Stimulated activated CD4-positive, alpha-beta T cell treated with anti-CD3 and anti-CD28 coated beads, TNF-alpha, amount 100 ng/mL, for 1 hour (primary cell): Measurements from ENCODE around the gene LIG1.
"Not testable (repeated sequence)": the region's sequence is repeated elsewhere in the genome, so short reads cannot be mapped to it uniquely, and the experiment has no call there.

Experiments
- DNase-seq, 3 donors: peaks; one replicate each; pipeline ENCODE4 v3.0.0-alpha.2; 2020; ENCODE audit warnings: low read depth in 3 of 3, low spot score in 1 of 3

Gene LIG1

DNA sequence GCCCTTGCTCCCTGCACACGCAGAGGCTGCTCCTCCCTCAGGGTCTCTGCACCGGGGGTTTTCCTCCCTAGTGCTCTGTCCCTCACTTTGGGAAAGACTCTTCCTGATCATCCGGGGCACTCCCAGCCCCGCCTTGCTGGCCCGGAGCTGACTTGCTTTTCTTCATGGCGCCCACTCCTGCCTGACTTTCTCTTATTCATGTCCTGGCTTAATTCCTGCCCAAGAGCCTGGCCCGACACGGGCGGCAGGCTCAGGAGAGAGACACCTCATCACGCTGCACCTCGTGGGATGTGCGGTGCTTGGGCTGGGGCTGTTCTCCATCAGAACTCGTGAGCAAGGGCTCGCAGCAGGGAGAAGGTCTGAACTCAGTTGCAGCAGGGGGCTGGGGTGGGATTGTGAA lies 47.7 kb downstream of the LIG1 start:
- DNase-seq, result no peak

DNA sequence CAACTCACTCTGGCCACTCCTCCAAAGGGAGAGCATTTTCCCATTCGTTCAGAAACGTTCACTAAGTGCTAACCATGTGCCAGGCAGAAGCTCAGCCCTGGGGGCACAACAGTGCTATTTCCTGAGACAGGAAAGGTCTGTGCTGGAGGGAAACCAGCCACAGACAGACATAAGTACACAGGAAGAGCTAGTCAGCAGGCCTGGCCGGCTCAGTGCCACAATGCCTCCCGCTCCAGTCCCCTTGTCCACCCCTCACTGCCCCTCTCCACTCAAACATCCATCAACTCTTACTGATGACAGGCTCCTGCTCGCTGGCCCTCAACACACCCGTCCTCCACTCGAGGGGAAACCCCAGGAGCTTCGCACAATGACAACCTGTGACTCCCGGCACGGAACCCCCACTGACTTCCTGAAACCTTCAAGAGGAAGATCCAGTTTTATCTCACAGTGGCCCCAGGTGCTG lies 48.2 kb downstream of the LIG1 start:
- no peak for DNase-seq

DNA sequence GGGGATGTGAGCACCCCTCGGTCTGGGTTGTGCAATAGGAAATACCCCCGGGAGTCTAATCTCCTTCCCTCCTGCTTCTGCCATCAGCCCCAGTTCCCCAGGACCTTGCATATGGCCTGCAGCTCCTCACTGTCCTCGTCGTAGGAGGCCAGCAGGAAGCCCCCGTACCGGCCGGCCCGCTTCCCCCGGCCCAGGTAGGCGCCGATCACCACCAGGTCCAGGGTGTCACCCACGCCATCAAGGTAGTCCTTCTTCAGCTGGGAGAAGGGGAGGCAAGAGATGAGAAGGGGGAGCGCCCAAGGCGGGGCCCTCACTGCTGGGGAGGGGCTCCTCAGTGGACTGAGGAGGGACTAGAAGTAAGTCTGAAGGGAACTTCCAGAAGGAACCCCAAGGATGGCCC lies 49.1 kb downstream of the LIG1 start:
- no peak for DNase-seq

DNA sequence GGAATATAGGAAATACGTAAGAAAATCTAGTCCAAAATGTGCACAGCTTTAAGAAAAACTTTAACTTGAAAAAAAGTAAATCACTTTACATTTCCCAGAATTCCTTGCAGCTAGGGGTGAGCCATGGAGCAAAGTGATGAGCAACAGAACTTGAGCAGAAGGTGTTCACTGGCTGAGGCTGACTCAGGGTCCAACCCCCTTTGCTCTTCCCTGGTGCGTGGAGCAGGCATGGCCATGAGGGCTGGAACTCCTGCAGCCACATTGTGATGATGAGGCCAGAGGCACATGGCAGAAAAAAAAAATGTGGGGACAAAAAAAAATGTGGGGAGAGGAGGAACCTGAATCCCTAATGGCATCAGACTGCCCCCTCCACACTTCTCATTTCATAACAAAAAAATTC lies 49.6 kb downstream of the LIG1 start:
- DNase-seq, result no peak

DNA sequence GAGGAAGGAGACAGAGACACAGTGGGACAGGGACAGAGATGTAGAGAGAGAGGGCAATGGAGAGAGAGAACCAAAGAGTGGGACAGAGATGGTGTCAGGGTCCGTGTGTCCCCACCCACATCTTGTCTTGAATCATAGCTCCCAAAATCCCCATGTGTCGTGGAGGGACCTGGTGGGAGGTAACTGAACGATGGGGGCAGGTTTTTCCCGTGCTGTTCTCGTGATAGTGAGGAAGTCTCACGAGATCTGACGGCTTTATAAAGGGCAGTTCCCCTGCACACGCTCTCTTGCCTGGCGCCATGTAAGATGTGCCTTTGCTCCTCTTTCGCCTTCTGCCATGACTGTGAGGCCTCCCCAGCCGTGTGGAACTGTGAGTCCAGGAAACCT lies 52.0 kb downstream of the LIG1 start:
- no peak for DNase-seq

DNA sequence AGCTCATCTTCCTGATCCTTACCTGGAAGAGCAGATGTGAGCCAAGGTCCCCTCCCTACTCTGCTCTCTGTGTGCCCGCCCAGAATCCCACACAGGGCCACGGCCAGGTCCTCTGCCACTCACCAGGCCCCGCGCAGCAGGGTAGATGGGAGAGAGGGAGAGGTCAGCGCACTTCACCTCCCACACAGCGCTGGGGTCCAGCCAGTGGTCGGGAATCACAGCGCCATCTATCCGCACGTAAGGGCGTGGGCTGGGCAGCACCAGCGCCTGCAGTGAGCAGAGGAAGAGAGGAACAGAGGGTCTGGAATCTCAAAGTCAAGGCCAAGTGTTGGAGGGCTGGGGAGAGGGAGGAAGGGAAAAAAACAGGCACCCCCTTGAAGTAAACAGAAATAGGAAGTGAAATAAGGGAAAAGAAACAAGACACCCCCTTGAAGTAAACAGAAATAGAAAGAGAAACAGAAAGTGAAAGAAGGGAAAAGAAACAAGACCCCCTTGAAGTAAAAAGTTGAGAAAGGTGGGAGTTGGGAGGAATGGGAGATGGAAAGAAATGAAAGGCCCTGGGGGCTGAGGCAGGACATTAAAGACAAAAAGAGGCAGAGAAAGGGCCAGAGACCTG lies 52.5 kb downstream of the LIG1 start:
- DNase-seq, result no peak

DNA sequence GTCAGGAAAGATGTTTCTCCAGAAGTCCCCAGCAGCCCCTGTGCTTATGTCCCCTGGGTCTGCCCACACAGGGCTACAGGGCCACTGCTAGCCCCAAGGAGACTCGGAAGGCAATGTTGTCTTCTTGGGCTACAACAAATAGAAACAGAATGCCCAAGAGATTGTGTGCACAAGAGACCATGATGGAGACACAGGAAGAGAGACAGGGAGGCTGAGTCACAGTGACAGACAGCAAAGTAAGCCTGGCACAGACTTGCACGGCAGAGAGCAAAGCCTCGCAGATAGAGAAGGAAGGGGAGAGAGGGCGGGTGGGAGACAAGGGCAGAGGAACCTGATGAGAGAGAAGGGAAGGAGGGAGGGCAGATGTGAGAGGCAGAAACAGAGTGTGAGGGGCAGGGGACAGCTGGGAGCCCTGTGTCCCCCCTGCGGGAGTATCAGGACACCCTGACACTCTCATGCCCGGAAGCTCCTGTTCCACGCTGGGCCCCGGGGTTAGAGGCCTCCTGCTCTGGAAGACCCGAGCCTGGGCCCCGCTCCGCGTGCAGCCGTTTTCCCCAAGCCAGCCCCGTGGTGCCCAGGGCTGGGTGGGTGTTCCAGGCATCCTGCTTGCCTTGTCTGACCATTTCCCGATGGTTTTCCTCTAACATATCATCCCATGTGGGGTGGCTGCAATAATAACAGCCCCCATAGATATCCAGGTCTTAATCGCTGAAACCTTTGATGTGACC lies 56.8 kb downstream of the LIG1 start:
- no peak for DNase-seq

DNA sequence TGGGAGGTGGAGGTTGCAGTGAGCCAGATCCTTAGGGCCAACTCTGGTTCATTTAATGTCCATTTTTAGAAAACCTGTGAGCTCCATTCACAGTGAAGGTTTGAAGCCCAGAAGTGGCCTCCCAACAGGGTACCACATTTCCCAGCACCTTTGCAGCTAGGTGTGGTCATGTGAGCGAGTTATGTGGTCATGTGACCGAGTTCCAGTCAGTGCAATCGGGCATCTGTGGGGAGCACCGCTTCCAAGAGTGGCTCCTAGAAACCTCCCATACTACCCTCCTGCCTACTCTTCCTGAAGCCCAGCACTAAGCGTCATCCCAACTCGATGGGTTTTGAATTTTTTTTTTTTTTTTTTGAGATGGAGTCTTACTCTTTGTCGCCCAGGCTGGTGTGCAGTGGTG lies 58.9 kb downstream of the LIG1 start:
- no peak for DNase-seq

DNA sequence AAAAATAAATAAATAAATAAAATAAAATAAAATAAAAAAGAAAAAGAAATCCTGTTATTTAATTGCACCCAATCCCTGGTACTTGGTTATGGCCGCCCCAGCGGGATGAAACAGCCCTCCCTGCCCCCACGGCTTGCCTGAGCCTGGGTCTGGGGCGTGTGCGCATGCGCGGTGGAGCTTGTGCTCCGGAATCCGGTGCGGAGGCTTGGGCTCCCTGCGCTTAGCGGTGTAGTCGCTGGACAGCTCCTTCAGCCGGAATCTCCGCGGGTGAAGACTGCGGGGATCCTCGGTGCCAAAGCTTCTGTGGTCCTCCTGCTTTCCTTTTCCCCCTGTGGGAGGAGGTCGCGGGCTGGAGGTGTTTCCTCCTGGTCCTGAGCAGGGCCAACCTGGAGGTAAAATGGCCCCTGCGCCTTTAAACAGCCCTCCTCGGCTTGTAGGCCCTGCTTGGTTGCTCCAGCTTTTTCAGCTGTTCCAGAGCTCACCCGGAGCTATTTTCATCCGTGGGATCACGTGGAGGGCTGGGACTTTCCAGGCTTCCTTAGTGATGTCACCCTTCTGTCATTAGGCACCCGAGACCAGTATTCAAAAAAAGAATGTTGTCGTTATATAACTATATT lies 59.7 kb downstream of the LIG1 start, which contains the start of gene PLA2G4C:
TSS of gene PLA2G4C (minus strand) at position 468 of the 617 bp plus-strand sequence. CDS start 4,288 bp downstream, outside the sequence.
- DNase-seq, result peak; percentile 56 to 80 (median 65)

DNA sequence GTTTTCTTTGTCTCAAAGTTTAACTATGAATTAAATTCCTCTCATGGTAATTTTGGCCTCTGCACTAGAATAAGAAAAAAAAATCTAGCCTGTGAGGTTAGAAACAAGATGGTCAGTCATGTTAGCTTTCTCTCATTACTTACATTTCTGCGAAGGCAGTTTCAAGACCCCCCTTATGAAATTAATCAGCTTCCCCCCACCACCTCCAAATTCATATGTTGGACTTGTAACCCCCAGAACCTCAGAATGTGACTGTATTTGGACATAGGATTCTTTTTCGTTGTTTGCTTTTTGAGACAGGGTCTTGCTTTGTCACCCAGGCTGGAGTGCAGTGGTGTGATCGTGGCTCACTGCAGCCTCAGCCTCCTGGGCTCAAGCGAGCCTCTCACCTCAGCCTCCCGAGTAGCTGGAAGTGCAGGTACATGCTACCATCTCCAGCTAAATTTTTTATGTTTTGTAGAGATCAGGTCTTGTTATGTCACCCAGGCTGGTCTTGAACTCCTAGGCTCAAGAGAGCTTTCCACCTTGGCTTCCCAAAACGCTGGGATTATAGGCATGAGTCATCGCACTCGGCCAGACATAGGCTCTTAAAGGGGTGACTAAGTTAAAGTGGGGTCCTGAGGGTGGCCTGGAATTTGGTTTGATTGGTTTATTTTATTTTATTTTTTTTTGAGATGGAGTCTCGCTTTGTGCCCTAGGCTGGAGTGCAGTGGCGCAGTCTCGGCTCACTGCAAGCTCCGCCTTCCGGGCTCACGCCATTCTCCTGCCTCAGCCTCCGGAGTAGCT lies 61.0 kb downstream of the LIG1 start:
- DNase-seq, result no peak

DNA sequence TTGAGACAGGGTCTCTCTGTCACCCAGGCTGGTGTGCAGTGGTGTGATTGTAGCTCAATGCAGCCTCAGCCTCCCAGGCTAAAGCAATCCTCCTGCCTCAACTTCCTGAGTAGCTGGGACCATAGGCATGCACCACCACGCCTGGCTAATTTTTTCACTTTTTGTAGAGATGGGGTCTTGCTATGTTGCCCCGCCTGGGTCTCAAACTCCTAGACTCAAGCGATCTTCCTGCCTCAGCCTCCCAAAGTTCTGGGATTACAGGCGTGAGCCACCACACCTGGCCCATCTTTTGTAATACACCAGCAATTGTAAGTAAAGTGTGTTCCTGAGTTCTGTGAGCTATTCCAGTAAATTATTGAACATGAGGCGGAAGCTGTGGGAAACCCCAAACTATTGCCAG lies 66.2 kb downstream of the LIG1 start:
- DNase-seq, result no peak

DNA sequence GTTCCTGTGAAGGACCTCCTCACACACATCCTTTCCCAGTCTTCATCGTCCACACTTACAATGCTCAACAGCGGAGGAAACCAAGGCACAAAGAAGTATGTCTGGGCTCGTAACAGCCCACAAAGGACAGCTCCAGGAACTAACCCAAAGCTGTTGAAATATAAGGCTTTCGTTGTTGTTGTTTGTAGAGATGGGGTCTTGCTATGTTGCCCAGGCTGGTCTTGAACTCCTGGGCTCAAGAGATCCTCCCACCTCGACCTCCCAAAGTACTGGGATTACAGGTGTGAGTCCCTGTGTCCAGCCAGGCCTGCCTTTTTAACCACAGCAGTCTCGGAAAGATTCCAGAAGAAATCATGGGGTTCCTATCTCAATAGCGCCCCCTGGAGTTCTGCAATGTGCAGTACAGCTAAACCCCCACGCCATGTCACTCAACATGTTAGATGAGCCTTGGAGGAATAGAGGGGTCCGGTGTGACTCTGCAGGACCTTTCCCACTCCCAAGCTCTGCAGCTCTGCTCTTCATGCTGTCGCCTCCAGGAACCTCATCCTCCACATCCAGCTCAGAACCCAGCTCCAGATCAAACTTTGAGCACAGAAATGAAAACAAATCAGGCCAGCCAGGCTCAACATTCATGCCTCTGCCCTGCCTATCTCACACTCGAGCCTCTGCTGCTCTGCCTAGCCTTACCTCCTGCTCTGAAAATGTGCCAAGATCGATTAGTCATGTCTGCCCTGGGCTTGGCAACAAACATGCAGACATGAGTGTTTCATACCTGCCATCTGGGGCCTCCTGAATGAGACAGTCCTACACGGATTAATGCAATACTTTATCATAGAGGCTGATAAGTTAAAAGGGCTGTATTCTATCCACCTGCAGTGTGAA lies 67.0 kb downstream of the LIG1 start:
- DNase-seq, result no peak

DNA sequence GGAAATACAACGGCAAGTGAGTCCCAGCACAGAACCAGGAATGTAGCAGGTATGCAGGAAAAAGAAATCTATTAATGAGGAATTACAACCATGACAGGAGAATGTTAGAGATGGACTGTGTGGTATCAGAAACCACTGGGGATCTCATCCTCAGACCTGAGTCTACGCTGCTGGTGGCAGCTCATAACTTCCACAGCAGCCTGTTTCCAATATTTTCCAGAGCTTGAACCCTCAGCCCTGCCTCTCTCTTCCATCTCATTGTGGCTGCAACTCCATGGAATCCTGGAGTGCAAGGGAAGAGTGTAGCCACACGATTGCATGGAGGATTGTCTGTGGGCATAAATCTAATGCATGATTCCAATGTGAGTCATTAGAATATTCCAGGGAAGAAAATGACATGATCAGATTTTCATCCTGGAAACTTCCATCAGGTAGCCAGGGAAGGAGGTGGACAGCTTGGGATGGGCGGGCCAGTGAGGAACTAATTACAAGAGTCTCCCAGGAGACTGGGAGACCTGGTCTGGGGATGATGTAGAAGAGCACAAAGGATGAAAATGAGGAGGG lies 74.5 kb downstream of the LIG1 start:
- no peak for DNase-seq

DNA sequence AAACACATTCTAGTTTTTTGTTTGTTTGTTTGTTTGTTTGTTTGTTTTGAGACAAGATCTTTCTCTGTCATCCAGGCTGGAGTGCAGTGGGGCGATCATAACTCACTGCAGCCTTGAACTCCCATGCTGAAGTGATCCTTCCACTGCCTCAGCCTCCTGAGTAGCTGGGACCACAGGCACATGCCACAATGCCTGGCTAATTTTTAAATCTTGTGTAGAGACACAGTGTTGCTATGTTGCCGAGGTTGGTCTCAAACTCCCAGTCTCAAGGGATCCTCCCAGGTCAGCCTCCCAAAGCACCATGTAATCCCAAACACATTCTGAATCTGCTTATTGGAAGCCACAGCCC lies 75.3 kb downstream of the LIG1 start:
- no peak for DNase-seq

DNA sequence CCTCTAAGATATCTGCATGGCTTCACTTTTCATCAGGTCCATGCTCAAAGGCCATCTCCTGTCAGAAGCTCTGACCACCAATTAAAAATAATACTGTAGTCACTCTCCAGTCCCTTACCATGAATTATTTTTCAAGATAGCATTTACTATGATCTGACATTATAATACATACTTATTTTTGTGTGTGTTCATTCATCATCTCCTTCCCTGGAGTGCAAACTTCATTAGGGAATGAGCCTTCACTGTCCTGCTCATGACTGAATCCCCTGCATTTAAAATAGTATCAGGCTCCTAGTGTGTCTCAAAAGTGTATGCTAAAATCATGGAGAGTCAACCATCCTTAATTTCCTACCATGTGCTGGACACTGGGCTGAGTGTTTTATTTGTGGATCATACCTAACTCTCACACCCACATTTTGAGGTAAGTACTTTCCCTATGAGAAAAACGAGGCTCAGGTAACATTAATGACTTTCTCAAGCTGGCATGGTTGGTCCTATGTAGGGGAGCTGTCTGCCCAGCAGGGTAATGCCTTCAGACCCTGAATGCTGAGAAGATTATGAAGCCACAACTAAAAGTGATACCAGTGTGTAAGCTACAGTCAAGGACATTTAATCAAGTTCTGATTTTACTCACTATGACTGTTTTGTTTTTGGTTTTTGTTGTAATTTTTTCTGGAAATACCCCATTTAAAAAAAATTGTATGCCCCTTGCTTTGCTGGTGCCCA lies 75.9 kb downstream of the LIG1 start:
- DNase-seq, result no peak

DNA sequence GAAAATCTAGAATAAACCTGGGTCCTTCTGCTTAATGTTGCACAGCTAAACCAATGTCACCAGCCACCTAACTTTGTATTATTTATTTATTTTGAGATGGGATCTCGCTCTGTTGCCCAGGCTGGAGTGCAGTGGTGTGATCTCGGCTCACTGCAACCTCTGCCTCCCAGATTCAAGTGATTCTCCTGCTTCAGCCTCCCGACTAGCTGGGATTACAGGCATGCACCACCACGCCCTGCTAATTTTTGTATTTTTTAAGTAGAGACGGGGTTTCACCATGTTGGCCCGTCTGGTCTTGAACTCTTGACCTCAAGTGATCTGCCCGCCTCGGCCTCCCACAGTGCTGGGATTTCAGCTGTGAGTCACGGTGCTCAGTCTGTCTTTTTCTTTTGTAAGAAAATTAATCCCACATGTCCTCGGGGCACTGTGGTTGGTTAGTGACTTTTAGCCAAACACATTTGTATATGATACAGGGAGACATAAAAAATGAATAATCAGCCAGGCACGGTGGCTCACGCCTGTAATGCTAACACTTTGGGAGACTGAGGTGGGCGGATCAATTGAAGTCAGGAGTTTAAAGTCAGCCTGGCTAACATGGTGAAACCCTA lies 78.9 kb downstream of the LIG1 start:
- not testable (repeated sequence) for DNase-seq

DNA sequence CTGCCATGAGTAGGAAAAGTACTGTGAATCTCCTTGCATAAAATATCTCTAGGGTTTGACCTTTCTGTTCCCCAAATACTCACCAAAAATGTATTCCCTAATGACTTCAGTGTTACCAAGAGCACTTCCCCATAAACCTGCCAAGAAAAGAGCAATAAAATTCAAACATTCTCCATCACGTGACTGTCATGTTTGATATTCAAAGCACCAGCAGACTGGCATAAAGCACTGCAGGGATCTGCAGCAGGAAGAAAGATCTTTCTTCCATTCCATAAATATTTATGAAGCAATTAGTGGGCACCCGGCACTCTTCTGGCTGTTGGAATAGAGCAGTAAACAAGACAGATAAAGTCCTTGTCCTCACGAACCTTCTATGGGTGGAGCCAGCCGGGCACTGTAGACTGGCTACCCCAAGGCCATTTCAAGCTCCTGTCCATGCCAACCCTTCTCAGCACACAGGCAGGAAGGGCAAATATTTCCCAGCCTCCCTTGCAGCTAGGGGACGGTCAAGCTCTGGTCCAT lies 79.8 kb downstream of the LIG1 start:
- no peak for DNase-seq

DNA sequence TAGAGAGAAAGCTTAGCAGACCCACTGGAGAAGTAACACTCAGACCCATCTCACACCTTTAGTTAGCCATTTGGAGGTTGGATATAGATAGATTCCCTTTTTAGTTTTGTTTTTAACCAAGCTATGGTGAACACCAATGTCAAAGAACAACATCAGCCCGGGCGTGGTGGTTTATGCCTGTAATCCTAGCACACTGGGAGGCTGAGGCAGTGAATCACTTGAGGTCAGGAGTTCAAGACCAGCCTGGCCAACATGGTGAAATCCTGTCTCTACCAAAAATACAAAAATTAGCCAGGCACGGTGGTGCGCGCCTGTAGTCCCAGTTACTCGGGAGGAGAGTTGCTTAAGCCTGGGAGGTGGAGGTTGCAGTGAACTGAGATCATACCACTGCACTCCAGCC lies 81.2 kb downstream of the LIG1 start:
- DNase-seq, result not testable (repeated sequence)
